SK-N-SH (cell line): ENCODE measurements around the gene CENPP. TPM values are rescaled to one million over a fixed set of nuclear protein-coding genes. Genes with fewer than 3 reads are reported as not detected.

Experiments used
- CTCF ChIA-PET: fragments of 300-600, 350-600 bp; formaldehyde crosslinking; extraction: SDS; loops from one replicate; lab custom pipeline; 2021; lab: Yijun Ruan, JAX
- POLR2A ChIA-PET: fragments of 350-600 bp; sonication (Branson Sonifier 250); formaldehyde crosslinking; extraction: SDS; loops from one replicate; lab custom pipeline; 2020; ENCODE audit warnings: antibody characterized with exemption, inconsistent platforms; lab: Yijun Ruan, JAX
- DNase-seq: peaks from one replicate; pipeline ENCODE4 v3.0.0; 2012
- H2AFZ ChIP-seq: fragments of 200-600 bp; sonication (generic); 2 replicates; pipeline ENCODE4 v1.8.1; 2016; ENCODE audit warnings: antibody characterized with exemption, mild to moderate bottlenecking, low read depth
- H3F3A ChIP-seq: fragments of 200-600 bp; sonication (generic); replicated peaks from 2 replicates; pipeline ENCODE3; 2016; ENCODE audit warnings: antibody characterized with exemption, mild to moderate bottlenecking; ENCODE audit not compliant: insufficient read depth
- H3K27ac ChIP-seq, 2 experiments: fragments of 200-500 bp in 1 of 2; fragments of 200-600 bp in 1 of 2; sonication (Bioruptor generic) in 1 of 2; sonication (generic), shearing (Covaris generic) in 1 of 2; 2 replicates each; pipeline versions ENCODE4 v1.5.1 to v1.6.1; 2014 to 2016; ENCODE audit warnings: low read depth in 2 of 2, inconsistent platforms in 1 of 2, low read length in 1 of 2, mild to moderate bottlenecking in 1 of 2, mixed read lengths in 1 of 2
- H3K27me3 ChIP-seq: fragments of 200-600 bp; sonication (generic), shearing (Covaris generic); 2 replicates; pipeline ENCODE4 v1.6.1; 2016; ENCODE audit warnings: mixed run types; ENCODE audit not compliant: insufficient read depth
- H3K36me3 ChIP-seq, 2 experiments: fragments of 200-500 bp in 1 of 2; fragments of 200-600 bp in 1 of 2; sonication (Bioruptor generic) in 1 of 2; sonication (generic) in 1 of 2; replicated peaks in 1 of 2; 2 replicates each; pipeline versions ENCODE3 to v1.5.1; 2014 to 2016; ENCODE audit warnings: low read length in 1 of 2, mild to moderate bottlenecking in 1 of 2; ENCODE audit not compliant: insufficient read depth in 2 of 2, control insufficient read depth in 1 of 2
- H3K4me1 ChIP-seq, 2 experiments: fragments of 200-500 bp in 1 of 2; fragments of 200-600 bp in 1 of 2; sonication (Bioruptor generic) in 1 of 2; sonication (generic), shearing (Covaris generic) in 1 of 2; 2 replicates each; pipeline versions ENCODE4 v1.5.1 to v1.6.1; 2014 to 2016; ENCODE audit warnings: low read depth in 1 of 2, low read length in 1 of 2, mixed run types in 1 of 2; ENCODE audit not compliant: insufficient read depth in 2 of 2, control insufficient read depth in 1 of 2
- H3K4me2 ChIP-seq: fragments of 200-600 bp; sonication (generic), shearing (Covaris generic); 2 replicates; pipeline ENCODE4 v1.6.1; 2017; ENCODE audit warnings: mixed run types
- H3K4me3 ChIP-seq, 2 experiments: fragments of 200-500 bp in 1 of 2; fragments of 200-600 bp in 1 of 2; sonication (Bioruptor generic) in 1 of 2; sonication (generic), shearing (Covaris generic) in 1 of 2; 2 replicates each; pipeline versions ENCODE4 v1.5.1 to v1.8.1; 2014 to 2016; ENCODE audit warnings: low read depth in 2 of 2, inconsistent platforms in 1 of 2, low read length in 1 of 2, mild to moderate bottlenecking in 1 of 2, mixed read lengths in 1 of 2, moderate library complexity in 1 of 2
- H3K79me2 ChIP-seq: fragments of 200-600 bp; sonication (generic); 2 replicates; pipeline ENCODE4 v1.8.1; 2017; ENCODE audit warnings: mild to moderate bottlenecking; ENCODE audit not compliant: insufficient read depth
- H3K9ac ChIP-seq: fragments of 200-600 bp; sonication (generic); 2 replicates; pipeline ENCODE4 v1.6.1; 2017; ENCODE audit warnings: mixed run types
- H3K9me2 ChIP-seq: fragments of 200-600 bp; sonication (generic); 2 replicates; pipeline ENCODE4 v1.6.1; 2017; ENCODE audit warnings: mixed run types
- H3K9me3 ChIP-seq: fragments of 200-600 bp; sonication (generic); 2 replicates; pipeline ENCODE4 v1.6.1; 2017; ENCODE audit warnings: mixed run types, mild to moderate bottlenecking, moderate library complexity
- H4K20me1 ChIP-seq: fragments of 200-600 bp; sonication (generic); 2 replicates; pipeline ENCODE4 v1.6.1; 2017; ENCODE audit warnings: mild to moderate bottlenecking, mixed run types; ENCODE audit not compliant: insufficient read depth
- CHD2 ChIP-seq: fragments of 150-350 bp; IDR thresholded peaks from 2 replicates; pipeline ENCODE4 v1.6.1; 2018; ENCODE audit warnings: low read length; ENCODE audit not compliant: partially characterized antibody
- FOXM1 ChIP-seq: IDR thresholded peaks from 2 replicates; pipeline ENCODE4 v1.4.0; 2012; ENCODE audit warnings: low read depth, mild to moderate bottlenecking
- GABPA ChIP-seq: IDR thresholded peaks from 2 replicates; pipeline ENCODE4 v1.4.0; 2012; ENCODE audit warnings: low read depth, mild to moderate bottlenecking
- JUND ChIP-seq: IDR thresholded peaks from 2 replicates; pipeline ENCODE4 v1.4.0; 2012
- MEF2A ChIP-seq: IDR thresholded peaks from 2 replicates; pipeline ENCODE4 v1.4.0; 2012; ENCODE audit warnings: low read depth, borderline replicate concordance
- NFIC ChIP-seq: IDR thresholded peaks from 2 replicates; pipeline ENCODE4 v1.4.0; 2012; ENCODE audit warnings: borderline replicate concordance
- NRF1 ChIP-seq: IDR thresholded peaks from 2 replicates; pipeline ENCODE4 v1.6.1; 2012; ENCODE audit warnings: low read depth, mild to moderate bottlenecking, low read length
- RAD21 ChIP-seq: IDR thresholded peaks from 2 replicates; pipeline ENCODE4 v1.6.1; 2012; ENCODE audit warnings: mild to moderate bottlenecking, low read length
- RXRA ChIP-seq: IDR thresholded peaks from 2 replicates; pipeline ENCODE4 v1.4.0; 2012; ENCODE audit warnings: low read depth, mild to moderate bottlenecking, borderline replicate concordance
- SIN3A ChIP-seq: IDR thresholded peaks from 2 replicates; pipeline ENCODE4 v1.6.1; 2012; ENCODE audit warnings: low read depth, mild to moderate bottlenecking, low read length, moderate library complexity, borderline replicate concordance
- TCF12 ChIP-seq: IDR thresholded peaks from 2 replicates; pipeline ENCODE4 v1.4.0; 2012
- WGBS: methylation state at CpG from one replicate; pipeline ENCODE4 v1.1.6; 2017; ENCODE audit warnings: low lambda C conversion rate; 5-methylcytosine and 5-hydroxymethylcytosine counted together
- polyA plus RNA-seq, 3 experiments: library from polyadenylated mRNA; depleted of rRNA; stranded (reverse); fragments of >200 nt; gene quantifications; 2 replicates each; pipeline ENCODE4 v1.2.3, GENCODE V29; 2012
- TF ChIP-seq, protein P1 (sequence below): fragments of 150-350 bp; IDR thresholded peaks from 2 replicates; pipeline ENCODE4 v1.6.1; 2017; ENCODE audit warnings: antibody characterized with exemption, low read length, low read depth, borderline replicate concordance
- TF ChIP-seq, protein P2 (sequence below): IDR thresholded peaks from 2 replicates; pipeline ENCODE4 v1.4.0; 2012; ENCODE audit warnings: low read depth
- TF ChIP-seq, protein P3 (sequence below): fragments of 150-350 bp; IDR thresholded peaks from 2 replicates; pipeline ENCODE4 v1.6.1; 2016; ENCODE audit warnings: mild to moderate bottlenecking, low read depth, low read length

CENPP gene
- polyA plus RNA-seq, 1 of the 3 experiments (the other 2 are of a cell fraction), result 1.3 TPM

DNA sequence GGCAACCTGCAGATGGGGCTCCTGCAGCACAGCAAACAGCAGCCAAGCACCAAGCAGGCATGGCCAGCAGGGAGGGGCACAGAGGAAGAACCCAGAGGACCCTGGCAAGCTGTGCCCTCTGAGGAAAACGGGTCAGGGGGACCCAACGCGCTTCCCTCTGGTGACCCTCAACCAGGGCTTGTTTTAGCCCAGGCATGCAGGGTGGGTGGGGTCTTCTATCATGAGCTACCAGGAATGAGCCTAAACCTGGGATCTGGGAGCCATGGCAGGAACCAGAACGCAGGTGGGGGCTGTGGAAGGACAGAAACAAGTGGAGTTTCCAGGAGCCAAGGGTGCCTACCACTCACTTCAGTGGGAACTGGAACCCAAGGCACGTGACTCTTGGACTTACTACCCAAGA lies 323.3 kb downstream of the CENPP start:
- Histone ChIP-seq H3K4me1 (peaks cover 0 to 39% of the 10 kb centered on the region in 2 experiments; a peak in 1 of 4 replicates), H3K4me3 (no peak overlapping the region), H3K4me2 (no peak overlapping the region), H3K9me3 (no peaks in the 10 kb centered on the region), H3K36me3 (peaks cover 40 to 54% of the 10 kb centered on the region in 2 experiments), H3K9ac (no peak overlapping the region), H4K20me1 (no peaks in the 10 kb centered on the region), H3K27me3 (no peaks in the 10 kb centered on the region), H2AFZ (no peak overlapping the region), H3K9me2 (no peaks in the 10 kb centered on the region), H3F3A (no peaks in the 10 kb centered on the region), H3K27ac (peak overlapping the region in 1 of 2 experiments; percentile 80; a peak in 2 of 4 replicates), H3K79me2 (peaks cover 26% of the 10 kb centered on the region; the same call in 1 of the 2 replicates)
- no peak for DNase-seq
- 98% methylated on average over 5 of the region's 5 CpGs for WGBS
- ChIA-PET CTCF (interaction anchor here (0.8 to 2.0 kb wide), 9 partner anchors 9 to 510 kb away, joined by 3 to 13 read pairs (median 4); partner anchors contain the start of gene IPPK), POLR2A (no interaction called here)
- TF ChIP-seq RXRA, result no peak
- no peak for TF ChIP-seq SIN3A
- peak; percentile 37 for TF ChIP-seq RAD21
- TF ChIP-seq TCF12, result no peak

DNA sequence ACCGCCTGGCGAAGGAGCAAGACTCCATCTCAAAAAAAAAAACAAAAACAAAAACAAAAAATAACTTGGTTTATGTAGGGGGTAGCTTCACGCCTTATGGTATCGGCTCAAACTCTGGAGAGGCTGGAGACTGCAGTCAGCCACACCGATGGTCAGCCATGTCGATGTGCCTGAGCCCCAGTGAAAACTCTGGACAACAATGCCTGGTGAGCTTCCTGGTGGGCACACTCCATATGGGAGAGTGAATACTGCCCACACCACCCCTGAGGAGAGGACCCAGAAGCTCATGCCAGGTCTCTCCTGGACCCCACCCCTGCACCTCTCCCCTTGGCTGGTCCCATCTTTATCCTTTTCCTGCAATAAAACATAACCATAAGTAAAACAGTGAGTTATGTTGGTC lies 324.5 kb downstream of the CENPP start:
- Histone ChIP-seq H3F3A (no peaks in the 10 kb centered on the region), H3K27ac (peak overlapping the region in 1 of 2 experiments; percentile 94; a peak in 2 of 4 replicates), H3K4me2 (no peak overlapping the region), H2AFZ (no peak overlapping the region), H3K9ac (no peak overlapping the region), H3K9me3 (no peaks in the 10 kb centered on the region), H3K27me3 (no peaks in the 10 kb centered on the region), H3K9me2 (no peaks in the 10 kb centered on the region), H3K4me3 (no peak overlapping the region), H4K20me1 (no peaks in the 10 kb centered on the region), H3K4me1 (peaks cover 0 to 39% of the 10 kb centered on the region in 2 experiments; a peak in 1 of 4 replicates), H3K79me2 (peaks cover 35% of the 10 kb centered on the region; the same call in 1 of the 2 replicates), H3K36me3 (peaks cover 28 to 50% of the 10 kb centered on the region in 2 experiments)
- TF ChIP-seq MEF2A (no peak), JUND (no peak), NRF1 (no peak), CHD2 (no peak), FOXM1 (no peak), NFIC (no peak), GABPA (no peak)
- TF ChIP-seq, protein P1, sequence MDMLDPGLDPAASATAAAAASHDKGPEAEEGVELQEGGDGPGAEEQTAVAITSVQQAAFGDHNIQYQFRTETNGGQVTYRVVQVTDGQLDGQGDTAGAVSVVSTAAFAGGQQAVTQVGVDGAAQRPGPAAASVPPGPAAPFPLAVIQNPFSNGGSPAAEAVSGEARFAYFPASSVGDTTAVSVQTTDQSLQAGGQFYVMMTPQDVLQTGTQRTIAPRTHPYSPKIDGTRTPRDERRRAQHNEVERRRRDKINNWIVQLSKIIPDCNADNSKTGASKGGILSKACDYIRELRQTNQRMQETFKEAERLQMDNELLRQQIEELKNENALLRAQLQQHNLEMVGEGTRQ, result no peak
- TF ChIP-seq, protein P2, sequence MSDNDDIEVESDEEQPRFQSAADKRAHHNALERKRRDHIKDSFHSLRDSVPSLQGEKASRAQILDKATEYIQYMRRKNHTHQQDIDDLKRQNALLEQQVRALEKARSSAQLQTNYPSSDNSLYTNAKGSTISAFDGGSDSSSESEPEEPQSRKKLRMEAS, result no peak
- TF ChIP-seq, protein P3, sequence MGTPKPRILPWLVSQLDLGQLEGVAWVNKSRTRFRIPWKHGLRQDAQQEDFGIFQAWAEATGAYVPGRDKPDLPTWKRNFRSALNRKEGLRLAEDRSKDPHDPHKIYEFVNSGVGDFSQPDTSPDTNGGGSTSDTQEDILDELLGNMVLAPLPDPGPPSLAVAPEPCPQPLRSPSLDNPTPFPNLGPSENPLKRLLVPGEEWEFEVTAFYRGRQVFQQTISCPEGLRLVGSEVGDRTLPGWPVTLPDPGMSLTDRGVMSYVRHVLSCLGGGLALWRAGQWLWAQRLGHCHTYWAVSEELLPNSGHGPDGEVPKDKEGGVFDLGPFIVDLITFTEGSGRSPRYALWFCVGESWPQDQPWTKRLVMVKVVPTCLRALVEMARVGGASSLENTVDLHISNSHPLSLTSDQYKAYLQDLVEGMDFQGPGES, result no peak
- no peak for DNase-seq
- CTCF ChIA-PET, result interaction anchor here (0.7 kb wide), 1 partner anchor 18 kb away, joined by 3 read pairs; no protein-coding TSS in a partner anchor
- POLR2A ChIA-PET, result interaction anchor here (1.3 kb wide), 1 partner anchor 20 kb away, joined by 4 read pairs; the partner anchor contains the start of gene IPPK
- 97% methylated on average over 6 of the region's 6 CpGs for WGBS
